Panc1 (cell line): ENCODE measurements around the gene KCNJ11. TPM values are rescaled to one million over a fixed set of nuclear protein-coding genes. Genes with fewer than 3 reads are reported as not detected.
A peak's percentile ranks its signal among the peaks of the same experiment; 100 is the strongest.

ENCODE experiments used
- ATAC-seq: fragments of 200-7000 bp; cut with Tn5 transposase; 2 replicates; pipeline ENCODE4 v1.9.1; 2020; ENCODE audit warnings: mild to moderate bottlenecking, moderate library complexity
- BruUV-seq: library from RNA; stranded (reverse); fragments of 400-500 nt; replicated peaks from 2 replicates; lab custom pipeline; 2021; lab: Mats Ljungman, UMichigan
- CTCF ChIA-PET: fragments of 300-600 bp; sonication (Branson Sonifier 250); formaldehyde crosslinking; loops from one replicate; lab custom pipeline; 2022; ENCODE audit warnings: antibody characterized with exemption; lab: Charles Lee
- POLR2A ChIA-PET: fragments of 300-600 bp; sonication (Branson Sonifier 250); formaldehyde crosslinking; loops from one replicate; lab custom pipeline; 2022; ENCODE audit warnings: antibody characterized with exemption; lab: Charles Lee
- DNase-seq: peaks from one replicate; pipeline ENCODE4 v3.0.0-alpha.2; 2010; ENCODE audit warnings: low read depth, low spot score
- H3K27ac ChIP-seq: 2 replicates; pipeline ENCODE4 v1.5.1; 2011; ENCODE audit warnings: mild to moderate bottlenecking, low read length, inconsistent platforms
- H3K27me3 ChIP-seq: fragments of 200-500 bp; sonication (Bioruptor generic); 2 replicates; pipeline ENCODE4 v1.6.0; 2014; ENCODE audit warnings: low read length, inconsistent platforms; ENCODE audit not compliant: control insufficient read depth, insufficient read depth
- H3K36me3 ChIP-seq: fragments of 200-500 bp; sonication (Bioruptor generic); 2 replicates; pipeline ENCODE4 v1.5.1; 2014; ENCODE audit warnings: inconsistent platforms, mild to moderate bottlenecking, low read length, moderate library complexity; ENCODE audit not compliant: control insufficient read depth, insufficient read depth
- H3K4me1 ChIP-seq: 2 replicates; pipeline ENCODE4 v1.5.1; 2011; ENCODE audit warnings: inconsistent platforms, mild to moderate bottlenecking, low read length, moderate library complexity; ENCODE audit not compliant: control insufficient read depth, insufficient read depth
- H3K4me3 ChIP-seq, 2 experiments: 2 replicates each; pipeline ENCODE4 v1.5.1; 2011 to 2012; ENCODE audit warnings: low read depth in 2 of 2, low read length in 2 of 2, mild to moderate bottlenecking in 2 of 2, inconsistent platforms in 1 of 2, moderate library complexity in 1 of 2
- H3K9me3 ChIP-seq: fragments of 200-500 bp; sonication (Bioruptor generic); 2 replicates; pipeline ENCODE4 v1.5.1; 2014; ENCODE audit warnings: low read depth, mild to moderate bottlenecking, inconsistent platforms, low read length, moderate library complexity; ENCODE audit not compliant: control insufficient read depth, insufficient read depth
- CTCF ChIP-seq: fragments of 450-650 bp; IDR thresholded peaks from 2 replicates; pipeline ENCODE4 v1.5.1; 2017; ENCODE audit warnings: mild to moderate bottlenecking
- POLR2AphosphoS5 ChIP-seq: IDR thresholded peaks from 2 replicates; pipeline ENCODE4 v1.6.1; 2012; ENCODE audit warnings: mild to moderate bottlenecking, low read depth, low read length, moderate library complexity
- REST ChIP-seq, 2 experiments: IDR thresholded peaks; 2 replicates each; pipeline ENCODE4 v1.6.1; 2011 to 2012; ENCODE audit warnings: low read depth in 2 of 2, control low read depth in 1 of 2, low read length in 1 of 2, mild to moderate bottlenecking in 1 of 2, moderate library complexity in 1 of 2; ENCODE audit not compliant: insufficient read depth in 1 of 2
- SIN3A ChIP-seq: IDR thresholded peaks from 2 replicates; pipeline ENCODE4 v1.6.1; 2012; ENCODE audit warnings: low read depth, mild to moderate bottlenecking, low read length, moderate library complexity, borderline replicate concordance; ENCODE audit not compliant: insufficient read depth
- TCF7L2 ChIP-seq: IDR thresholded peaks from 2 replicates; pipeline ENCODE4 v1.6.1; 2011; ENCODE audit warnings: mild to moderate bottlenecking, low read depth, low read length, inconsistent platforms
- in situ Hi-C: cut with HindIII; loops from 2 replicates; pipeline ENCODE4 v1.10.0; 2016; ENCODE audit warnings: low sequenced_read_pairs, low pct_unique_long_range_greater_than_20kb
- intact Hi-C: fragments of 100-400 bp; cut with micrococcal nuclease; formaldehyde crosslinking; loops from one replicate; pipeline ENCODE4 v1.10.0; 2022; ENCODE audit not compliant: unreplicated experiment
- total RNA-seq: library from RNA; stranded (reverse); gene quantifications from one replicate; pipeline ENCODE4 v1.2.1, GENCODE V29; 2021; ENCODE audit not compliant: unreplicated experiment

KCNJ11 gene
- total RNA-seq, 1 experiment from 2014 or later = 0.67 TPM

- no peaks in the 10 kb centered on the region for H3K4me1 ChIP-seq
- intact Hi-C loops = no loop called here
- CTCF ChIA-PET = interaction anchor here (0.6 to 1.2 kb wide), 5 partner anchors 23 to 142 kb away, joined by 3 to 5 read pairs (median 3); no protein-coding TSS in a partner anchor
- H3K27ac ChIP-seq = no peak overlapping the region
- in situ Hi-C loops = no loop called here
- no peaks in the 10 kb centered on the region for H3K9me3 ChIP-seq
- POLR2A ChIA-PET = no interaction called here
- no peak overlapping the region for H3K4me3 ChIP-seq
- no peak for DNase-seq
- TF ChIP-seq CTCF (peak; percentile 84), TCF7L2 (no peak)
- ATAC-seq = peak; percentile 73
- no peaks in the 10 kb centered on the region; the same call in 1 of the 2 replicates for H3K36me3 ChIP-seq
- no TSS peak for BruUV-seq
- H3K27me3 ChIP-seq = no peaks in the 10 kb centered on the region
These were observed 2.0 kb downstream of the KCNJ11 start for GRCh38 chr11:17386331-17387084.

- no peak for ATAC-seq
- no peak for DNase-seq
- Histone ChIP-seq H3K36me3 (no peaks in the 10 kb centered on the region; the same call in 1 of the 2 replicates), H3K4me1 (no peaks in the 10 kb centered on the region), H3K27me3 (no peaks in the 10 kb centered on the region), H3K4me3 (no peak overlapping the region), H3K27ac (no peak overlapping the region), H3K9me3 (no peaks in the 10 kb centered on the region)
- no TSS peak for BruUV-seq
- ChIA-PET POLR2A (no interaction called here), CTCF (interaction anchor here (1.2 kb wide), 1 partner anchor 142 kb away, joined by 5 read pairs; no protein-coding TSS in a partner anchor)
- intact Hi-C loops = loop anchor here (2.0 kb wide), 1 partner anchor 143 kb away; no protein-coding TSS in a partner anchor
- TF ChIP-seq TCF7L2 (no peak), CTCF (no peak), SIN3A (no peak), REST (IDR thresholded peaks at IDR 0.05; ENCODE audit: insufficient read depth in 1 of 2, low read depth in 2 of 2, low read length in 1 of 2) (no peak), POLR2AphosphoS5 (no peak)
- in situ Hi-C loops = no loop called here
These were observed 2.5 kb downstream of the KCNJ11 start for GRCh38 chr11:17385926-17386325.
